K562 (cell line): Measurements from ENCODE around the gene GPATCH11. TPM values are rescaled to one million over a fixed set of nuclear protein-coding genes. Genes with fewer than 3 reads are reported as not detected.

Experiments
- ARID3A ChIP-seq: IDR thresholded peaks from 2 replicates; pipeline ENCODE4 v1.6.1; 2012; ENCODE audit warnings: low read depth, low read length, improper control_type of control experiment, borderline replicate concordance
- ATF4 ChIP-seq: fragments of 450-650 bp; formaldehyde crosslinking; IDR thresholded peaks from 2 replicates; pipeline ENCODE4 v1.4.0; 2022; ENCODE audit warnings: mild to moderate bottlenecking, moderate library complexity
- EGR1 ChIP-seq: fragments of 450-650 bp; conservative IDR thresholded peaks from 2 replicates; pipeline ENCODE4 v1.6.1; 2017; ENCODE audit warnings: mild to moderate bottlenecking
- FOXK2 ChIP-seq, 2 experiments: fragments of 450-650 bp; IDR thresholded peaks in 1 of 2; conservative IDR thresholded peaks in 1 of 2; 2 replicates each; pipeline ENCODE4 v1.6.1; 2016; ENCODE audit warnings: low read depth in 2 of 2, mild to moderate bottlenecking in 1 of 2
- HDAC2 ChIP-seq: fragments of 450-650 bp; IDR thresholded peaks from 2 replicates; pipeline ENCODE4 v1.6.1; 2016; ENCODE audit warnings: mild to moderate bottlenecking
- HNRNPLL ChIP-seq: fragments of 200-400 bp; formaldehyde crosslinking; IDR thresholded peaks from 2 replicates; pipeline ENCODE4 v1.6.1; 2017; ENCODE audit warnings: low read length, low read depth, mild to moderate bottlenecking; ENCODE audit not compliant: poor library complexity, severe bottlenecking
- LEF1 ChIP-seq: fragments of 450-650 bp; IDR thresholded peaks from 2 replicates; pipeline ENCODE4 v1.6.1; 2016; ENCODE audit warnings: mild to moderate bottlenecking
- SMARCB1 ChIP-seq: IDR thresholded peaks from 2 replicates; pipeline ENCODE4 v1.6.1; 2011; ENCODE audit warnings: improper control_type of control experiment, low read depth; ENCODE audit not compliant: insufficient read length
- U2AF2 ChIP-seq: fragments of 200-400 bp; formaldehyde crosslinking; optimal IDR thresholded peaks from 2 replicates; pipeline ENCODE3; 2017; ENCODE audit warnings: low read depth, mild to moderate bottlenecking, low read length
- ZHX1 ChIP-seq: fragments of 150-350 bp; conservative IDR thresholded peaks from 2 replicates; pipeline ENCODE4 v1.6.1; 2014; ENCODE audit warnings: low read length
- polyA plus RNA-seq, 8 experiments: library from polyadenylated mRNA; depleted of rRNA in 4 of 8; stranded (reverse) in 5 of 8; unstranded in 3 of 8; fragments of >200 nt; fragmentation: Nextera tagmentation in 2 of 8; fragmentation: Illumina TruSeq in 1 of 8; extraction: Ambion mirVana in 2 of 8; extraction: Trizol in 1 of 8; gene quantifications; 2 replicates each; pipeline versions ENCODE4 v1.2.1 to v1.2.3, GENCODE V29; 2011 to 2014; ENCODE audit warnings: inconsistent platforms in 1 of 8, missing spikeins in 1 of 8
- total RNA-seq, 7 experiments: library from RNA; depleted of rRNA in 6 of 7; stranded (reverse); fragments of >200 nt in 6 of 7; fragmentation: Illumina TruSeq in 2 of 7; extraction: Trizol in 2 of 7; gene quantifications; 2 replicates each; pipeline versions ENCODE4 v1.2.1 to v1.2.3, GENCODE V29; 2011 to 2021; ENCODE audit warnings: low replicate concordance in 1 of 7
- TF ChIP-seq, protein P1 (sequence below): fragments of 450-650 bp; IDR thresholded peaks from 2 replicates; pipeline ENCODE4 v1.6.1; 2017; ENCODE audit warnings: antibody characterized with exemption
- TF ChIP-seq, protein P2 (sequence below): fragments of 450-650 bp; formaldehyde crosslinking; IDR thresholded peaks from 2 replicates; pipeline ENCODE4 v1.4.0; 2020; ENCODE audit warnings: mild to moderate bottlenecking, moderate library complexity
- TF ChIP-seq, protein P3 (sequence below), 2 experiments: IDR thresholded peaks in 1 of 2; conservative IDR thresholded peaks in 1 of 2; 2 replicates each; pipeline ENCODE4 v1.6.1; 2016; ENCODE audit warnings: low read depth in 2 of 2, mild to moderate bottlenecking in 1 of 2, missing compliant biosample characterization in 1 of 2, missing genetic modification characterization in 1 of 2, moderate library complexity in 1 of 2

Gene GPATCH11
- total and polyA plus RNA-seq, 9 of the 15 experiments (the other 6 are each of a cell fraction or from before 2014, with no cell fraction given): 7.9 to 23.9 (median 15.2) TPM

DNA sequence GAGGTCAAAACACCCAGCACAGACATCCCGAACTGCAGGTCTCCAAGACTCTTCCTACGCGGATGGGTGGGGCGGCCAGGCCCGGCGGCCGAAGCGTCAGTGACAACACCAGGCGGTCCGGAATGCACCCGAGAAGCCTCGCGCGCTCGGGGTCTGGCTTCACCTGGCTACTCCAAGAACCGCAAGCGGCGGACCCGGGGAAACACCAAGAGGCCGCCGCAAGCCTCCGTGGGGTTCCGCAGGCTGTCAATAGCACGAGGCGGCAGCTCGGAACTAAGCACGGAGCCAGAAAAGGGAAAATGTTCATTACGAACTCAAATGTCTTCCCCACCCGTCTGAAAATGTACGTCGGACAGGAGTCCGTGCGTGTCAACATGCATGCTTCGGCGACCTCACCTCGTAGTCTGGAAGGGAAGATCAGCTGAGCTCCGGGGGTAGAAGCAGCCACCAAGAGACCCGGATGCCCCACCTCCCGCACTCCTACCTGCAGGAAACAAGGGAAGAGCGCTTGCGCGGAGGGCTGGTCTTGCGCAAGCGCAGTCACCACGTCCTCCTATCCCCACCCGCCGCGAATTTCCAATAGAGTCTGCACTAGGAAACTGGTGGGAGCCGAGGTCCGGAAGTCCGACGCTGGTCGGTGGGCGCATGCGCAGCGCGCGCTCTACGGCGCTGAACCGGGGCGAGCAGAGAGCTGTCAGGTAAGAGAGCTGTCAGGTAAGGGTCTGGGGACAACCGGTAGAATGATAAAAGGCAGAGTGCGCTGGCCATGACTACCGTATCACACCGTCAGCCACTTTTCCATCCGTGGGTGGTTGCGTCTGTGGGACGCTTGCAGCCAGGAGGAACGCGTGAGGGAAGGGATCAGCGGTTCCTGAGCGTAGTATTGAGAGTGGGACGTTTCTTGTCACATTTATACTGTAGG is at the start of gene GPATCH11, which contains the start of gene HEATR5B (continued):
- TF ChIP-seq ATF4 (no peak), FOXK2 (conservative IDR thresholded peaks at IDR 0.05 in 1 of 2, IDR thresholded peaks at IDR 0.05 in 1 of 2; ENCODE audit: low read depth in 2 of 2) (peak; percentile 94 to 95), LEF1 (no peak), SMARCB1 (no peak), U2AF2 (no peak), EGR1 (0 out of 2 replicates have a peak, but pooled peaks have one; percentile 11), HDAC2 (peak; percentile 78), ZHX1 (no peak), HNRNPLL (peak; percentile 84), ARID3A (no peak)
- TF ChIP-seq, protein P1, sequence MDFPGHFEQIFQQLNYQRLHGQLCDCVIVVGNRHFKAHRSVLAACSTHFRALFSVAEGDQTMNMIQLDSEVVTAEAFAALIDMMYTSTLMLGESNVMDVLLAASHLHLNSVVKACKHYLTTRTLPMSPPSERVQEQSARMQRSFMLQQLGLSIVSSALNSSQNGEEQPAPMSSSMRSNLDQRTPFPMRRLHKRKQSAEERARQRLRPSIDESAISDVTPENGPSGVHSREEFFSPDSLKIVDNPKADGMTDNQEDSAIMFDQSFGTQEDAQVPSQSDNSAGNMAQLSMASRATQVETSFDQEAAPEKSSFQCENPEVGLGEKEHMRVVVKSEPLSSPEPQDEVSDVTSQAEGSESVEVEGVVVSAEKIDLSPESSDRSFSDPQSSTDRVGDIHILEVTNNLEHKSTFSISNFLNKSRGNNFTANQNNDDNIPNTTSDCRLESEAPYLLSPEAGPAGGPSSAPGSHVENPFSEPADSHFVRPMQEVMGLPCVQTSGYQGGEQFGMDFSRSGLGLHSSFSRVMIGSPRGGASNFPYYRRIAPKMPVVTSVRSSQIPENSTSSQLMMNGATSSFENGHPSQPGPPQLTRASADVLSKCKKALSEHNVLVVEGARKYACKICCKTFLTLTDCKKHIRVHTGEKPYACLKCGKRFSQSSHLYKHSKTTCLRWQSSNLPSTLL: no peak
- TF ChIP-seq, protein P2, sequence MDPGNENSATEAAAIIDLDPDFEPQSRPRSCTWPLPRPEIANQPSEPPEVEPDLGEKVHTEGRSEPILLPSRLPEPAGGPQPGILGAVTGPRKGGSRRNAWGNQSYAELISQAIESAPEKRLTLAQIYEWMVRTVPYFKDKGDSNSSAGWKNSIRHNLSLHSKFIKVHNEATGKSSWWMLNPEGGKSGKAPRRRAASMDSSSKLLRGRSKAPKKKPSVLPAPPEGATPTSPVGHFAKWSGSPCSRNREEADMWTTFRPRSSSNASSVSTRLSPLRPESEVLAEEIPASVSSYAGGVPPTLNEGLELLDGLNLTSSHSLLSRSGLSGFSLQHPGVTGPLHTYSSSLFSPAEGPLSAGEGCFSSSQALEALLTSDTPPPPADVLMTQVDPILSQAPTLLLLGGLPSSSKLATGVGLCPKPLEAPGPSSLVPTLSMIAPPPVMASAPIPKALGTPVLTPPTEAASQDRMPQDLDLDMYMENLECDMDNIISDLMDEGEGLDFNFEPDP (CRISPR knock-in tag): no peak
- TF ChIP-seq, protein P3, sequence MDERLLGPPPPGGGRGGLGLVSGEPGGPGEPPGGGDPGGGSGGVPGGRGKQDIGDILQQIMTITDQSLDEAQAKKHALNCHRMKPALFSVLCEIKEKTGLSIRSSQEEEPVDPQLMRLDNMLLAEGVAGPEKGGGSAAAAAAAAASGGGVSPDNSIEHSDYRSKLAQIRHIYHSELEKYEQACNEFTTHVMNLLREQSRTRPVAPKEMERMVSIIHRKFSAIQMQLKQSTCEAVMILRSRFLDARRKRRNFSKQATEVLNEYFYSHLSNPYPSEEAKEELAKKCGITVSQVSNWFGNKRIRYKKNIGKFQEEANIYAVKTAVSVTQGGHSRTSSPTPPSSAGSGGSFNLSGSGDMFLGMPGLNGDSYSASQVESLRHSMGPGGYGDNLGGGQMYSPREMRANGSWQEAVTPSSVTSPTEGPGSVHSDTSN (CRISPR knock-in tag; IDR thresholded peaks at IDR 0.05; ENCODE audit: low read depth): no peak
- TF ChIP-seq, protein P3 (tag; conservative IDR thresholded peaks at IDR 0.05; ENCODE audit: low read depth): no peak
